ENCODE results near the gene ACKR1. TPM values are rescaled to one million over a fixed set of nuclear protein-coding genes. Genes with fewer than 3 reads are reported as not detected.

ACKR1 gene
- not detected in 2 replicates for total RNA-seq (ENCODE audit: low replicate concordance)

GRCh38 chr1:159204161-159205141 lies at the start of gene ACKR1:
TSS of gene ACKR1 (plus strand) at chr1:159204875. CDS start at chr1:159204960, 85 bp downstream.

GRCh38 chr1:159171254-159171687 lies 33.4 kb upstream of the ACKR1 start, which contains the start of gene CADM3:
TSS of gene CADM3 (plus strand) at chr1:159171615. CDS start at chr1:159171766, 151 bp downstream.

Other genes with a start within 250 kb of the ACKR1 start
- 43.4 and 96.5 TPM in 2 replicates for gene IFI16, start 195.0 kb upstream of the ACKR1 start, total RNA-seq (ENCODE audit: low replicate concordance)
- gene AIM2, start 128.1 kb upstream of the ACKR1 start, total RNA-seq (ENCODE audit: low replicate concordance) = not detected in 2 replicates
- gene CADM3, start 33.3 kb upstream of the ACKR1 start, total RNA-seq (ENCODE audit: low replicate concordance) = 0.35 TPM in 1 of 2 replicates, not detected in the other
- not detected in 2 replicates for gene FCER1A, start 97.5 kb downstream of the ACKR1 start, total RNA-seq (ENCODE audit: low replicate concordance)
- gene OR10J4, start 227.3 kb downstream of the ACKR1 start, total RNA-seq (ENCODE audit: low replicate concordance) = not detected in 2 replicates
- gene OR10J1, start 234.8 kb downstream of the ACKR1 start, total RNA-seq (ENCODE audit: low replicate concordance) = not detected in 2 replicates